H1 (cell line): ENCODE data around the gene P2RX7. TPM values are rescaled to one million over a fixed set of nuclear protein-coding genes. Genes with fewer than 3 reads are reported as not detected.

Experiments used
- CTCF ChIA-PET: fragments of 300-600 bp; sonication (Branson Sonifier 250); formaldehyde crosslinking; loops from one replicate; lab custom pipeline; 2021; ENCODE audit not compliant: partially characterized antibody; lab: Charles Lee
- POLR2A ChIA-PET: fragments of 300-600 bp; sonication (Branson Sonifier 250); formaldehyde crosslinking; loops from one replicate; lab custom pipeline; 2021; ENCODE audit warnings: inconsistent platforms; ENCODE audit not compliant: partially characterized antibody; lab: Charles Lee
- DNase-seq, 2 experiments: peaks; one replicate each; pipeline versions ENCODE4 v3.0.0 to v3.0.0-alpha.2; 2010 to 2022; ENCODE audit warnings: low spot score in 2 of 2, low read depth in 1 of 2, mixed read lengths in 1 of 2
- FAIRE-seq: peaks from 2 replicates; lab custom pipeline; 2011; peaks lifted over from hg19 to GRCh38; lab: Jason Lieb, UNC
- H2AFZ ChIP-seq: 2 replicates; pipeline ENCODE4 v1.8.1; 2012; ENCODE audit warnings: low read length, inconsistent platforms
- H2AK5ac ChIP-seq: 2 replicates; pipeline ENCODE4 v1.6.1; 2013; ENCODE audit warnings: low read depth, low read length
- H2BK120ac ChIP-seq: replicated peaks from 2 replicates; pipeline ENCODE3; 2013; ENCODE audit warnings: low read depth, low read length, inconsistent platforms
- H2BK12ac ChIP-seq: 2 replicates; pipeline ENCODE4 v1.6.1; 2013; ENCODE audit warnings: low read depth, low read length
- H2BK15ac ChIP-seq: 2 replicates; pipeline ENCODE4 v1.6.1; 2013; ENCODE audit warnings: low read length
- H2BK20ac ChIP-seq: 2 replicates; pipeline ENCODE4 v1.6.1; 2013; ENCODE audit warnings: low read length
- H2BK5ac ChIP-seq: 2 replicates; pipeline ENCODE4 v1.6.1; 2013; ENCODE audit warnings: low read depth, low read length
- H3K14ac ChIP-seq: 2 replicates; pipeline ENCODE4 v1.6.1; 2013; ENCODE audit warnings: inconsistent platforms; ENCODE audit not compliant: insufficient read length
- H3K18ac ChIP-seq: 2 replicates; pipeline ENCODE4 v1.6.1; 2013; ENCODE audit warnings: low read length; ENCODE audit errors: extremely low read depth
- H3K23ac ChIP-seq: 2 replicates; pipeline ENCODE4 v1.6.1; 2013; ENCODE audit warnings: inconsistent platforms; ENCODE audit not compliant: insufficient read length
- H3K23me2 ChIP-seq: 2 replicates; pipeline ENCODE4 v1.6.1; 2013; ENCODE audit warnings: low read depth, low read length
- H3K27ac ChIP-seq: 2 replicates; pipeline ENCODE4 v1.6.1; 2011; ENCODE audit warnings: low read depth, low read length, inconsistent platforms
- H3K27me3 ChIP-seq, 4 experiments: replicated peaks in 1 of 4; 1 replicate in 1 of 4; 2 replicates in 3 of 4; pipeline versions ENCODE4 v1.6.1 to v1.8.1; 2011 to 2013; ENCODE audit warnings: low read length in 3 of 4, mild to moderate bottlenecking in 3 of 4, inconsistent platforms in 2 of 4, mixed read lengths in 2 of 4, moderate library complexity in 1 of 4; ENCODE audit not compliant: control insufficient read depth in 3 of 4, insufficient read depth in 3 of 4; ENCODE audit errors: extremely low read depth in 1 of 4
- H3K36me3 ChIP-seq, 4 experiments: 2 replicates each; pipeline versions ENCODE4 v1.6.1 to v1.8.1; 2011 to 2013; ENCODE audit warnings: mild to moderate bottlenecking in 4 of 4, low read length in 3 of 4, moderate library complexity in 2 of 4, control low read depth in 1 of 4, inconsistent platforms in 1 of 4; ENCODE audit not compliant: insufficient read depth in 4 of 4, control insufficient read depth in 2 of 4
- H3K4ac ChIP-seq: replicated peaks from 2 replicates; pipeline ENCODE3; 2013; ENCODE audit warnings: low read length, low read depth, mixed read lengths, inconsistent platforms; ENCODE audit not compliant: insufficient read length
- H3K4me1 ChIP-seq, 4 experiments: replicated peaks in 1 of 4; 1 replicate in 1 of 4; 2 replicates in 3 of 4; pipeline versions ENCODE4 v1.6.1 to v1.8.1; 2011 to 2013; ENCODE audit warnings: low read length in 3 of 4, inconsistent platforms in 2 of 4, mixed read lengths in 1 of 4; ENCODE audit not compliant: insufficient read depth in 4 of 4, control insufficient read depth in 3 of 4
- H3K4me2 ChIP-seq, 2 experiments: 2 replicates each; pipeline versions ENCODE4 v1.6.1 to v1.8.1; 2011 to 2013; ENCODE audit warnings: low read depth in 2 of 2, low read length in 2 of 2, control low read depth in 1 of 2, inconsistent platforms in 1 of 2, mild to moderate bottlenecking in 1 of 2; ENCODE audit not compliant: insufficient read depth in 1 of 2
- H3K4me3 ChIP-seq, 4 experiments: fragments of 200-600, 300-600 bp in 1 of 4; sonication (generic), shearing (Covaris generic), sonication (Bioruptor Twin) in 1 of 4; 2 replicates each; pipeline versions ENCODE4 v1.5.1 to v1.8.1; 2011 to 2016; ENCODE audit warnings: low read length in 4 of 4, low read depth in 3 of 4, control low read depth in 2 of 4, inconsistent platforms in 2 of 4, mild to moderate bottlenecking in 2 of 4, mixed read lengths in 1 of 4, moderate library complexity in 1 of 4; ENCODE audit not compliant: insufficient read depth in 2 of 4; ENCODE audit errors: extremely low read depth in 1 of 4
- H3K56ac ChIP-seq: replicated peaks from 2 replicates; pipeline ENCODE3; 2013; ENCODE audit warnings: low read depth, mild to moderate bottlenecking, mixed read lengths, low read length, inconsistent platforms; ENCODE audit not compliant: insufficient read length
- H3K79me1 ChIP-seq: 2 replicates; pipeline ENCODE4 v1.6.1; 2013; ENCODE audit warnings: low read depth, low read length, control low read depth
- H3K79me2 ChIP-seq, 2 experiments: 2 replicates each; pipeline versions ENCODE4 v1.6.1 to v1.8.1; 2012 to 2013; ENCODE audit warnings: low read length in 2 of 2, mild to moderate bottlenecking in 2 of 2, inconsistent platforms in 1 of 2; ENCODE audit not compliant: insufficient read depth in 2 of 2, control insufficient read depth in 1 of 2
- H3K9ac ChIP-seq, 4 experiments: replicated peaks in 1 of 4; 1 replicate in 1 of 4; 2 replicates in 3 of 4; pipeline versions ENCODE4 v1.6.1 to v1.8.1; 2011 to 2013; ENCODE audit warnings: low read depth in 3 of 4, low read length in 3 of 4, control low read depth in 2 of 4, mild to moderate bottlenecking in 2 of 4, moderate library complexity in 2 of 4, inconsistent platforms in 1 of 4; ENCODE audit errors: extremely low read depth in 1 of 4
- H3K9me3 ChIP-seq, 2 experiments: 2 replicates each; pipeline versions ENCODE4 v1.6.1 to v1.8.1; 2012 to 2013; ENCODE audit warnings: mild to moderate bottlenecking in 2 of 2, moderate library complexity in 2 of 2, control low read depth in 1 of 2, inconsistent platforms in 1 of 2, low read depth in 1 of 2, low read length in 1 of 2, mixed read lengths in 1 of 2; ENCODE audit not compliant: insufficient read depth in 2 of 2
- H4K20me1 ChIP-seq, 2 experiments: replicated peaks in 1 of 2; 2 replicates each; pipeline versions ENCODE3 to v1.8.1; 2011 to 2013; ENCODE audit warnings: inconsistent platforms in 2 of 2, low read length in 2 of 2, mild to moderate bottlenecking in 1 of 2; ENCODE audit not compliant: insufficient read depth in 2 of 2, control insufficient read depth in 1 of 2
- H4K5ac ChIP-seq: 2 replicates; pipeline ENCODE4 v1.6.1; 2013; ENCODE audit warnings: low read length, low read depth, mixed read lengths, inconsistent platforms; ENCODE audit not compliant: insufficient read length
- H4K8ac ChIP-seq: 2 replicates; pipeline ENCODE4 v1.8.0; 2013; ENCODE audit warnings: mild to moderate bottlenecking, moderate library complexity, low read length, inconsistent platforms; ENCODE audit not compliant: insufficient read depth; ENCODE audit errors: extremely low read depth
- H4K91ac ChIP-seq: replicated peaks from 2 replicates; pipeline ENCODE3; 2013; ENCODE audit warnings: low read length, mixed read lengths, inconsistent platforms; ENCODE audit not compliant: insufficient read length
- BRCA1 ChIP-seq: IDR thresholded peaks from 2 replicates; pipeline ENCODE4 v1.6.1; 2012; ENCODE audit warnings: low read depth, low read length, improper control_type of control experiment
- JUND ChIP-seq: IDR thresholded peaks from 2 replicates; pipeline ENCODE4 v1.6.1; 2011; ENCODE audit warnings: mild to moderate bottlenecking, improper control_type of control experiment, low read length
- MAFK ChIP-seq: IDR thresholded peaks from 2 replicates; pipeline ENCODE4 v1.6.1; 2012; ENCODE audit warnings: low read depth, mild to moderate bottlenecking, improper control_type of control experiment, low read length
- POLR2AphosphoS5 ChIP-seq: IDR thresholded peaks from 2 replicates; pipeline ENCODE4 v1.6.1; 2011; ENCODE audit warnings: low read depth, low read length
- WGBS, 2 experiments: shearing (Covaris generic) in 1 of 2; methylation state at CpG; one replicate each; pipeline versions ENCODE4 v1.1.6 to v1.1.7; 2013 to 2015; ENCODE audit warnings: low lambda C conversion rate in 2 of 2, mixed read lengths in 2 of 2, inconsistent platforms in 1 of 2, low coverage in 1 of 2, missing lambda C conversion rate in 1 of 2; ENCODE audit not compliant: insufficient replicate concordance in 2 of 2, insufficient coverage in 1 of 2, insufficient read length in 1 of 2; ENCODE audit errors: extremely low coverage in 1 of 2, missing lambda C conversion rate in 1 of 2; 5-methylcytosine and 5-hydroxymethylcytosine counted together
- polyA plus RNA-seq, 7 experiments: library from polyadenylated mRNA; depleted of rRNA in 3 of 7; stranded (reverse) in 5 of 7; unstranded in 2 of 7; fragments of >200 nt in 5 of 7; fragments of 200-250 nt in 2 of 7; gene quantifications; 1 replicate in 5 of 7; 2 replicates in 1 of 7; 4 replicates in 1 of 7; pipeline versions ENCODE4 v1.2.1 to v1.2.3, GENCODE V29; 2011 to 2013; ENCODE audit warnings: missing spikeins in 2 of 7, mixed read lengths in 2 of 7
- total RNA-seq: library from RNA; stranded (reverse); fragmentation: NEBNext Ultra II Directional; extraction: Animal tissue kit (Norgen Biotek cat#: 25700); gene quantifications from 2 replicates; pipeline ENCODE4 v1.2.1, GENCODE V29; 2021

P2RX7 gene
- total and polyA plus RNA-seq, 2 of the 8 experiments (the other 6 are each of a cell fraction or from before 2014, with no cell fraction given): 0.38 to 0.56 TPM

DNA sequence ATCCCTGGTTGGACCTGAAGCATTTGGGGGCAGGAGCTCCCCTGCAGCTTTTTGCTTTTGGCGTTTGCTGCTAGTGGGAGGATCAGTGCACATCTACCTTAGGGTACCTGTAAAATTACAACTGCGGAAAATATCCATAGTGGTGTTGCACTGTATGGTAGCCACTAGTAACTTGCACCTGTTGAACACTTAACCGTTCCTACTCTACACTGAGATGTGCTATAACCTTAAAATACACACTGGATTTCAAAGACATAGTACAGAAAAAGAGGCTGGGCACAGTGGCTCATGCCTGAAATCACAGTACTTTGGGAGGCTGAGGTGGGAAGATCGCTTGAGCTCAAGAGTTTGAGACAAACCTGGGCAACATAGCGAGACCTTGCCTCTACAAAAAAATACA lies 80.2 kb downstream of the P2RX7 start:
- H4K5ac ChIP-seq: no peak overlapping the region
- H2AK5ac ChIP-seq: no peak overlapping the region
- H3K79me2 ChIP-seq: no peaks in the 10 kb centered on the region
- no peak overlapping the region for H3K56ac ChIP-seq
- no peak overlapping the region for H2BK5ac ChIP-seq
- peaks cover 8% of the 10 kb centered on the region; the same call in 1 of the 2 replicates for H3K23me2 ChIP-seq
- H2BK120ac ChIP-seq: no peak overlapping the region
- H3K4me3 ChIP-seq: no peak overlapping the region
- no peak overlapping the region for H3K4me2 ChIP-seq
- no peak for TF ChIP-seq MAFK
- TF ChIP-seq BRCA1: no peak
- no peak for TF ChIP-seq POLR2AphosphoS5
- TF ChIP-seq JUND: no peak
- FAIRE-seq (no peak), DNase-seq (no peak)
- no peaks in the 10 kb centered on the region for H4K20me1 ChIP-seq
- no peak overlapping the region for H2AFZ ChIP-seq
- CTCF ChIA-PET: interaction anchor here (1.6 kb wide), 1 partner anchor 17 kb away, joined by 8 read pairs; no protein-coding TSS in a partner anchor
- no peak overlapping the region for H3K14ac ChIP-seq
- POLR2A ChIA-PET: no interaction called here
- no peak overlapping the region for H2BK15ac ChIP-seq
- no peak overlapping the region for H3K9ac ChIP-seq
- 89% methylated on average over 5 of the region's 5 CpGs; no CpG with 5 or more reads in 1 of the 2 experiments for WGBS, 2 experiments
- no peak overlapping the region for H3K4ac ChIP-seq
- peaks cover 0 to 5% (median 2%) of the 10 kb centered on the region in 4 experiments; a peak in 2 of 7 replicates for H3K27me3 ChIP-seq
- H3K18ac ChIP-seq: no peak overlapping the region
- H4K8ac ChIP-seq: no peak overlapping the region
- H3K27ac ChIP-seq: no peak overlapping the region
- no peak overlapping the region for H3K23ac ChIP-seq
- no peak overlapping the region for H2BK12ac ChIP-seq
- peaks cover 0 to 4% (median 0%) of the 10 kb centered on the region in 4 experiments; a peak in 3 of 7 replicates for H3K4me1 ChIP-seq
- no peaks in the 10 kb centered on the region for H3K9me3 ChIP-seq
- no peak overlapping the region for H4K91ac ChIP-seq
- H2BK20ac ChIP-seq: no peak overlapping the region
- H3K79me1 ChIP-seq: no peaks in the 10 kb centered on the region
- H3K36me3 ChIP-seq: no peaks in the 10 kb centered on the region
